Measurements from ENCODE around the gene LRRC17.
"Not testable (repeated sequence)": the region's sequence is repeated elsewhere in the genome, so short reads cannot be mapped to it uniquely, and the experiment has no call there.

Gene LRRC17

GRCh38 chr7:102897856-102898531 is 14.8 kb upstream of the LRRC17 start:
- DNase-seq (ENCODE audit: low read depth in 2 of 3, low spot score in 1 of 3): no peak

- no peak for DNase-seq (ENCODE audit: low read depth in 2 of 3, low spot score in 1 of 3)
Observed at GRCh38 chr7:102898532-102898859, 14.3 kb upstream of the LRRC17 start.

- not testable (repeated sequence) for DNase-seq (ENCODE audit: low read depth in 2 of 3, low spot score in 1 of 3)
Observed at GRCh38 chr7:102902052-102902451, 10.7 kb upstream of the LRRC17 start.

- not testable (repeated sequence) for DNase-seq (ENCODE audit: low read depth in 2 of 3, low spot score in 1 of 3)
Observed at GRCh38 chr7:102903576-102903975, 9.2 kb upstream of the LRRC17 start.

- DNase-seq (ENCODE audit: low read depth in 2 of 3, low spot score in 1 of 3): no peak
Observed at GRCh38 chr7:102908676-102909075, 4.1 kb upstream of the LRRC17 start.

GRCh38 chr7:102913826-102914225 is 1.0 kb downstream of the LRRC17 start:
- DNase-seq (ENCODE audit: low read depth in 2 of 3, low spot score in 1 of 3): no peak

GRCh38 chr7:102914585-102914984 is 1.8 kb downstream of the LRRC17 start:
- DNase-seq (ENCODE audit: low read depth in 2 of 3, low spot score in 1 of 3): no peak

GRCh38 chr7:102916426-102916825 is 3.6 kb downstream of the LRRC17 start:
- no peak for DNase-seq (ENCODE audit: low read depth in 2 of 3, low spot score in 1 of 3)

GRCh38 chr7:102916881-102917280 is 4.1 kb downstream of the LRRC17 start:
- DNase-seq (ENCODE audit: low read depth in 2 of 3, low spot score in 1 of 3): no peak

GRCh38 chr7:102917436-102918353 is 4.9 kb downstream of the LRRC17 start:
- no peak for DNase-seq (ENCODE audit: low read depth in 2 of 3, low spot score in 1 of 3)

- no peak for DNase-seq (ENCODE audit: low read depth in 2 of 3, low spot score in 1 of 3)
Observed at GRCh38 chr7:102918845-102919244, 6.0 kb downstream of the LRRC17 start.

- no peak for DNase-seq (ENCODE audit: low read depth in 2 of 3, low spot score in 1 of 3)
Observed at GRCh38 chr7:102925976-102926782, 13.4 kb downstream of the LRRC17 start.

GRCh38 chr7:102926783-102927140 is 14.0 kb downstream of the LRRC17 start:
- no peak for DNase-seq (ENCODE audit: low read depth in 2 of 3, low spot score in 1 of 3)

GRCh38 chr7:102927312-102927933 is 14.6 kb downstream of the LRRC17 start:
- DNase-seq (ENCODE audit: low read depth in 2 of 3, low spot score in 1 of 3): no peak

GRCh38 chr7:102931757-102932156 is 19.0 kb downstream of the LRRC17 start:
- DNase-seq (ENCODE audit: low read depth in 2 of 3, low spot score in 1 of 3): no peak

- no peak for DNase-seq (ENCODE audit: low read depth in 2 of 3, low spot score in 1 of 3)
Observed at GRCh38 chr7:102933763-102934162, 21.0 kb downstream of the LRRC17 start.

- no peak for DNase-seq (ENCODE audit: low read depth in 2 of 3, low spot score in 1 of 3)
Observed at GRCh38 chr7:102934239-102934638, 21.4 kb downstream of the LRRC17 start.

GRCh38 chr7:102934701-102935100 is 21.9 kb downstream of the LRRC17 start:
- DNase-seq (ENCODE audit: low read depth in 2 of 3, low spot score in 1 of 3): no peak

GRCh38 chr7:102935450-102936115 is 22.8 kb downstream of the LRRC17 start:
- DNase-seq (ENCODE audit: low read depth in 2 of 3, low spot score in 1 of 3): no peak

GRCh38 chr7:102938679-102939078 is 25.9 kb downstream of the LRRC17 start:
- no peak for DNase-seq (ENCODE audit: low read depth in 2 of 3, low spot score in 1 of 3)
